ENCODE data around the gene NBEAL2.

- TF ChIP-seq POLR2A (IDR thresholded peaks at IDR 0.05) = no peak
- TF ChIP-seq, protein P1, sequence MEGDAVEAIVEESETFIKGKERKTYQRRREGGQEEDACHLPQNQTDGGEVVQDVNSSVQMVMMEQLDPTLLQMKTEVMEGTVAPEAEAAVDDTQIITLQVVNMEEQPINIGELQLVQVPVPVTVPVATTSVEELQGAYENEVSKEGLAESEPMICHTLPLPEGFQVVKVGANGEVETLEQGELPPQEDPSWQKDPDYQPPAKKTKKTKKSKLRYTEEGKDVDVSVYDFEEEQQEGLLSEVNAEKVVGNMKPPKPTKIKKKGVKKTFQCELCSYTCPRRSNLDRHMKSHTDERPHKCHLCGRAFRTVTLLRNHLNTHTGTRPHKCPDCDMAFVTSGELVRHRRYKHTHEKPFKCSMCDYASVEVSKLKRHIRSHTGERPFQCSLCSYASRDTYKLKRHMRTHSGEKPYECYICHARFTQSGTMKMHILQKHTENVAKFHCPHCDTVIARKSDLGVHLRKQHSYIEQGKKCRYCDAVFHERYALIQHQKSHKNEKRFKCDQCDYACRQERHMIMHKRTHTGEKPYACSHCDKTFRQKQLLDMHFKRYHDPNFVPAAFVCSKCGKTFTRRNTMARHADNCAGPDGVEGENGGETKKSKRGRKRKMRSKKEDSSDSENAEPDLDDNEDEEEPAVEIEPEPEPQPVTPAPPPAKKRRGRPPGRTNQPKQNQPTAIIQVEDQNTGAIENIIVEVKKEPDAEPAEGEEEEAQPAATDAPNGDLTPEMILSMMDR (IDR thresholded peaks at IDR 0.05) = no peak
Observed at GRCh38 chr3:46952813-46953212, 26.7 kb upstream of the NBEAL2 start.

Measured in testis (tissue), 2 donors.